Inflammatory macrophage treated with lipopolysaccharide for 4 hours (primary cell): ENCODE data around the gene PTPMT1.

ENCODE experiments used
- DNase-seq: peaks from one replicate; pipeline ENCODE4 v3.0.0-alpha.2; 2020

The PTPMT1 gene

DNA sequence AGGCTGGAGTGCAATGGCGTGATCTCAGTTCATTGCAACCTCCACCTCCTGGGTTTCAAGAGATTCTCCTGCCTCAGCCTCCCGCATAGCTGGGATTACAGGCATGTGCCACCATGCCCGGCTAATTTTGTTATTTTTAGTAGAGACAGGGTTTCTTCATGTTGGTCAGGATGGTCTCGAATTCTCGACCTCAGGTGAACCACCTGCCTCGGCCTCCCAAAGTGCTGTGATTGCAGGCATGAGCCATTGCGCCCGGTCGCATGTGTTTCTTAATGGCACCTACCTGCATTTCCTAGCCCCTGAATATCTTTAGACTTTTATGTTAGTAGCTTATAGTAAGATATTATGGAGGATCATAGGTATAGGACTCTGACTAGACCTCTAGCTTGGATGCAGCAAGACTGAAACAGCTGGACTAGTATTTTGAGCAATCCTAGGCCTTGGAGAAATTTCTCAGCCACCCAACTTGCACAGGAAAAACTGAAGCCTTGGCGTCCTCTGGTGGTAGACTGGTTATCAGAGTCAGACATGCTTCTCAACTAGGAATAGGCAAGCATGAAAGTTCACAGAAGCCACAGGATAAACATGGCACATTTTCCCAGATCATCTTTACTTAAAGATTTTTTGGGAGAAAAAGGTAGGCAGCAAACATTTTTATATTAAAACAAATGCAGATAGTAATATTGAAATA, 51.5 kb downstream of the PTPMT1 start:
- peak; percentile 61 for DNase-seq

- DNase-seq: no peak
Measured at GRCh38 chr11:47617417-47617809, 52.0 kb downstream of the PTPMT1 start.

GRCh38 chr11:47620836-47621378, 55.5 kb downstream of the PTPMT1 start:
- no peak for DNase-seq
